HUES64 (cell line): ENCODE measurements around the gene DNAJA3.
A peak's percentile ranks its signal among the peaks of the same experiment; 100 is the strongest.

Experiments
- H3K27ac ChIP-seq: 2 replicates; pipeline ENCODE4 v1.7.0; 2013; ENCODE audit warnings: low read depth, low read length, inconsistent platforms
- H3K27me3 ChIP-seq: 2 replicates; pipeline ENCODE4 v1.6.1; 2013; ENCODE audit warnings: mild to moderate bottlenecking, low read length; ENCODE audit not compliant: insufficient read depth
- H3K36me3 ChIP-seq: 2 replicates; pipeline ENCODE4 v1.6.1; 2013; ENCODE audit warnings: mild to moderate bottlenecking, low read length; ENCODE audit not compliant: insufficient read depth
- H3K4me1 ChIP-seq: 2 replicates; pipeline ENCODE4 v1.6.1; 2013; ENCODE audit warnings: mild to moderate bottlenecking, low read length, moderate library complexity; ENCODE audit not compliant: insufficient read depth
- H3K4me3 ChIP-seq: 2 replicates; pipeline ENCODE4 v1.5.1; 2013; ENCODE audit warnings: mild to moderate bottlenecking, low read length, moderate library complexity
- H3K9ac ChIP-seq: 2 replicates; pipeline ENCODE4 v1.6.1; 2013; ENCODE audit warnings: mild to moderate bottlenecking, low read depth, low read length
- H3K9me3 ChIP-seq: 2 replicates; pipeline ENCODE4 v1.6.1; 2013; ENCODE audit warnings: low read depth, low read length; ENCODE audit not compliant: insufficient read depth
- WGBS: fragments of 150-250, 120-280 bp; methylation state at CpG from one replicate; pipeline ENCODE4 v1.1.7; 2013; ENCODE audit warnings: missing lambda C conversion rate; 5-methylcytosine and 5-hydroxymethylcytosine counted together

The DNAJA3 gene

GRCh38 chr16:4410335-4411075, 15.2 kb upstream of the DNAJA3 start:
- Histone ChIP-seq H3K9ac (no peak overlapping the region), H3K27me3 (no peaks in the 10 kb centered on the region), H3K36me3 (peaks cover 8% of the 10 kb centered on the region; the same call in 1 of the 2 replicates), H3K4me3 (no peak overlapping the region), H3K27ac (no peak overlapping the region), H3K4me1 (peaks cover 3% of the 10 kb centered on the region; the same call in 1 of the 2 replicates), H3K9me3 (no peaks in the 10 kb centered on the region)
- WGBS, result 94% methylated on average over 15 of the region's 15 CpGs

DNA sequence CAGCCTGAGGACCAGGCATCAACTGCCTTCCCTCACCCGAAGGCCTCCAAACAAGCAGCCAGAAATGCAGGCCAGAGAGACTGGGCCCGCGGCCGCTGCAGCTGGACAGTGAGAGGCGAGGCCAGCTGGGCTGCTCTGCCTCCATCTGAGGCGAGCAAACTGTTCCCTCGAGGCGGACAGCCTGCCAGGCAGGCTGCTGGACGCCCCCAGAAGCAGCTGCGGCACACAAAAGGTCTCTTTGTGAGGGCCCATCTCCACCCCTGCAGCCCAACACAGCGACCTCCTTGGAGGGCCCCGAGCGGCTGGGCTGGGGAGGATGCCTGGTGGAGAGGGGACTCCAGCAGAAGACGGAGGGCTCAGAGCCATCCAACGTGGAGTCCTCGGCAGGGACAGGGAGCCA, 14.0 kb upstream of the DNAJA3 start:
- 94% methylated on average over 16 of the region's 16 CpGs for WGBS
- Histone ChIP-seq H3K4me3 (no peak overlapping the region), H3K27ac (no peak overlapping the region), H3K9ac (no peak overlapping the region), H3K4me1 (peaks cover 3% of the 10 kb centered on the region; the same call in 1 of the 2 replicates), H3K27me3 (no peaks in the 10 kb centered on the region), H3K9me3 (no peaks in the 10 kb centered on the region), H3K36me3 (peaks cover 8% of the 10 kb centered on the region; the same call in 1 of the 2 replicates)

DNA sequence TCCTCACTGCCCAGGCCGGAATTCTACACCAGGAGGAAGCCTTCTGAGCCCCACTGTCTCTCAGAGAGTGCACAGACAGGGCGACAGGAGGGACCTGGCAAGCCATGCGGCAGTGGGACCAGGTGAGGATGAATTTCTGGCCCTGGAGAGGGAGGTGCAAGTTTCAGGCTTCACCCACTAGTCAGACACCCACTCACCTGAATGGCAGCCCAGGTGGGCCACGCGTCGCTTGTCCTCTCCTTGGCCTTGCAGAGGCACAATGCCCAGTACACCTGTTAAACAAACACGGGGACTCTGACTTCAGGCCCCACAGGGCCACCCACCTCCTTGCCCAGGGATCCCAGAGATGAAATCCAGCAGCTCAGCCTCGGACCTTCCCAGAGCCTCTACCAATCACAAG, 13.5 kb upstream of the DNAJA3 start:
- H3K27ac ChIP-seq, result no peak overlapping the region
- H3K4me1 ChIP-seq, result peaks cover 3% of the 10 kb centered on the region; the same call in 1 of the 2 replicates
- no peak overlapping the region for H3K9ac ChIP-seq
- no peak overlapping the region for H3K4me3 ChIP-seq
- WGBS, result 91% methylated on average over 8 of the region's 8 CpGs
- peaks cover 2% of the 10 kb centered on the region; the same call in 1 of the 2 replicates for H3K27me3 ChIP-seq
- peaks cover 8% of the 10 kb centered on the region; the same call in 1 of the 2 replicates for H3K36me3 ChIP-seq
- H3K9me3 ChIP-seq, result no peaks in the 10 kb centered on the region

DNA sequence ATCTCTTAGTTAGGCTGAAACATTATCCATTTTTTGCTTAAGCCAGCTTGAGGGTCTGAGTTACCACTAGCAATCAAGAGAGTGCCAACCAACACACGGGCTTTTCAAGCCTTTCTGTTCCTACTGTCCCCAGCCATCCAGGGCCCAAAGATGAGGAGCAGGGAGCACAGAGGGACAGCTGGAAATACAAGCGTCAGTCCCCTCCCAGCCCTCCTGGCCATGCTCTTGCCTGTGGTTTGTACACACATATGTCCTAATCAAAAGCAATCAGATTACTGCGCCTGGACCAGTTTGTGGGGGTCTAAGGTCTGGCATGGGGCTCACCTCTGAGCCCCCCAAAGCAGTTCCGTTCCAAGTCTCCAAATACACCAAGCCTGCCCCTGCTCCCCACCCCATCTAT, 12.8 kb upstream of the DNAJA3 start:
- Histone ChIP-seq H3K27ac (no peak overlapping the region), H3K9me3 (no peaks in the 10 kb centered on the region), H3K27me3 (peaks cover 6% of the 10 kb centered on the region; the same call in 1 of the 2 replicates), H3K36me3 (peaks cover 6% of the 10 kb centered on the region; the same call in 1 of the 2 replicates), H3K4me1 (peaks cover 3% of the 10 kb centered on the region; the same call in 1 of the 2 replicates), H3K4me3 (no peak overlapping the region), H3K9ac (no peak overlapping the region)
- WGBS, result 95% methylated on average over 4 of the region's 4 CpGs

- Histone ChIP-seq H3K27ac (no peak overlapping the region), H3K36me3 (peaks cover 6% of the 10 kb centered on the region; the same call in 1 of the 2 replicates), H3K9me3 (no peaks in the 10 kb centered on the region), H3K4me1 (peaks cover 3% of the 10 kb centered on the region; the same call in 1 of the 2 replicates), H3K4me3 (no peak overlapping the region), H3K27me3 (peaks cover 6% of the 10 kb centered on the region; the same call in 1 of the 2 replicates), H3K9ac (no peak overlapping the region)
- 88% methylated on average over 7 of the region's 7 CpGs for WGBS
Observed at GRCh38 chr16:4414187-4414917, 11.3 kb upstream of the DNAJA3 start.

GRCh38 chr16:4415538-4416199, 10.0 kb upstream of the DNAJA3 start:
- peak overlapping the region; percentile 62 for H3K9ac ChIP-seq
- H3K9me3 ChIP-seq, result no peaks in the 10 kb centered on the region
- H3K36me3 ChIP-seq, result peaks cover 6% of the 10 kb centered on the region; the same call in 1 of the 2 replicates
- peak overlapping the region; percentile 77 for H3K4me3 ChIP-seq
- H3K27me3 ChIP-seq, result peaks cover 6% of the 10 kb centered on the region; the same call in 1 of the 2 replicates
- peaks cover 3% of the 10 kb centered on the region; the same call in 1 of the 2 replicates for H3K4me1 ChIP-seq
- H3K27ac ChIP-seq, result no peak overlapping the region
- 7% methylated on average over 44 of the region's 44 CpGs for WGBS

- Histone ChIP-seq H3K4me1 (peaks cover 3% of the 10 kb centered on the region; the same call in 1 of the 2 replicates), H3K27ac (no peak within 1 kb of the TSS), H3K27me3 (peaks cover 6% of the 10 kb centered on the region; the same call in 1 of the 2 replicates), H3K36me3 (peaks cover 6% of the 10 kb centered on the region; the same call in 1 of the 2 replicates), H3K4me3 (peak within 1 kb of the TSS; percentile 77), H3K9ac (peak within 1 kb of the TSS; percentile 62), H3K9me3 (no peaks in the 10 kb centered on the region)
- WGBS, result under 1% methylated on average over 88 of the region's 92 CpGs
Observed at GRCh38 chr16:4416200-4417032, 9.3 kb upstream of the DNAJA3 start, which contains the start of gene CORO7. CORO7 (minus strand) TSS chr16:4416596; CDS start chr16:4416518, 78 bp downstream.

DNA sequence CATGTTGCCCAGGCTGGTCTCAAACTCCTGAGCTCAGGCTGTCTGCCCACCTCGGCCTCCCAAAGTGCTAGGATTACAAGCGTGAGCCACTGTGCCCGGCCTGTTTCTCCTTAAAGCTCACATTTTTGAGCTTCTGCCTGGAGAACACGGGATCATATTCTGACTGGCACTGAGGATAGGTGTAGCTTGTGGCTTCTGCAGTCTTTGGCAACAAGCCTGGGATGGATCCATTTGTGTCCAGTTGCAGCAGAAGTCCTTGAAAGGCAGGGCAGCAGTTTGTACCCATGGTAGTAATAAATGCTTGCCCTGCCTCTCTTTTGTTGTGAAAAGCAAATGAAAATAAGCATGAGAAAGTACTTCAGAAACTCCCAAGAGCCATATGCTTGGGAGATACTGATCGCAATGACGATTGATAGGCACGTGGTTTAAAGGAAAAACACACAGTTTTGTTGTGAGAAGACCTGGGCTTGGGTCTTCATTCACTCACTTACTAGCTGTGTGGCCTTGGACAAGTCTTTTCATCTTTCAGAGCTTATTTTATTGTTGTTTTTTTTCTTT, 6.2 kb upstream of the DNAJA3 start:
- Histone ChIP-seq H3K9ac (no peak overlapping the region), H3K36me3 (no peaks in the 10 kb centered on the region), H3K27me3 (peaks cover 6% of the 10 kb centered on the region; the same call in 1 of the 2 replicates), H3K9me3 (no peaks in the 10 kb centered on the region), H3K4me3 (no peak overlapping the region), H3K27ac (no peak overlapping the region), H3K4me1 (peaks cover 3% of the 10 kb centered on the region; the same call in 1 of the 2 replicates)
- 79% methylated on average over 7 of the region's 7 CpGs for WGBS

GRCh38 chr16:4420505-4421105, 5.1 kb upstream of the DNAJA3 start:
- peaks cover 6% of the 10 kb centered on the region; the same call in 1 of the 2 replicates for H3K27me3 ChIP-seq
- no peak overlapping the region for H3K27ac ChIP-seq
- H3K4me1 ChIP-seq, result peaks cover 4% of the 10 kb centered on the region; the same call in 1 of the 2 replicates
- H3K4me3 ChIP-seq, result no peak overlapping the region
- 94% methylated on average over 5 of the region's 8 CpGs for WGBS
- no peaks in the 10 kb centered on the region for H3K36me3 ChIP-seq
- H3K9ac ChIP-seq, result no peak overlapping the region
- no peaks in the 10 kb centered on the region for H3K9me3 ChIP-seq
